Astrocyte of the spinal cord (primary cell): ENCODE measurements around the gene CEP41.
A peak's percentile ranks its signal among the peaks of the same experiment; 100 is the strongest.

Source experiments
- DNase-seq: peaks from one replicate; pipeline ENCODE4 v3.0.0; 2011; ENCODE audit warnings: low read depth, low spot score
- H3K4me3 ChIP-seq: 2 replicates; pipeline ENCODE4 v1.5.1; 2011; ENCODE audit warnings: low read depth, mild to moderate bottlenecking, low read length, moderate library complexity
- in situ Hi-C: cut with HindIII; loops from 2 replicates; pipeline ENCODE4 v1.10.0; 2017; ENCODE audit warnings: low sequenced_read_pairs
- TF ChIP-seq, protein P1 (sequence below): IDR thresholded peaks from 2 replicates; pipeline ENCODE4 v1.5.1; 2012; ENCODE audit warnings: low read depth, mild to moderate bottlenecking, low read length, inconsistent platforms

Gene CEP41

DNA sequence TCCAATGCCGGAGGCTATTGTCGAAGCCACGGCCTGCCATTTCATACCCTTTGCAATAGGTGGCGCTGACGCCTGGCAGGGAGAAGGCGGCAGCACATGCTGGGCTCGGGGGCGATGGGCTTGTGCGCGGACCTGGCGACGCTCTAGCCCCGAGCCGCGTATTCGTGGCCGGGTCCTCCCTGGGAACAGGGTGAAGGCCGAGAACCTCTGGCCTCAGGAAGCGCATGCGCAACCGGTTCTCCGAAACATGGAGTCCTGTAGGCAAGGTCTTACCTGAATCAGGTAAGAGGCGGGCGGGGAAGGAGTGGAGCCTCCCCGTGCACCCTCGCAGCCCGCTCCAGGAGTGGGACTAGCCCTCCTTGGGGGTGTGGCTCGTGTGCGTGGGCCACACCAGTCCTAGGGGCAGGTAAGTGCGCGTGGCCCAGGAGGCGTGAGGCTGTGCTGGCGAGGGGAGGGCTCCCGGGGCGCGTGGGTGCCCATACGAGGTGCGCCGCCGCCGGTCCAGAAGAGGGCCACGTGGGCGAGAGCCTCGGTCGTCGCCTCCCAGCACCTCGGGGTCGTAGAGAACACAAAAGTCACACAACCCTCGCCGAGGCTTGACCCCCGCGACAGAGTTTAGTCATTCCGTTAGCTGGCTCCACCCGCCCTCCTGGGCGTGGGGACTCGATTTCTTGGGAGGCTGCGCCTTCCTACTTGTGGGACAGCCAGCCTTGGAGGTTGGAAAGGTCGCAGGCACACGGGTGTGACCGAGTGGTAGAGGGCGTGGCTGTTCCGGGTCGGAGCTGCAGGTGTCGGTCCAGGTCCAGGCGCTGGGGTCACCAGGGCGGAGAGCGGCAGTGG, 45.5 kb upstream of the CEP41 start:
- in situ Hi-C loops = no loop called here
- TF ChIP-seq, protein P1, sequence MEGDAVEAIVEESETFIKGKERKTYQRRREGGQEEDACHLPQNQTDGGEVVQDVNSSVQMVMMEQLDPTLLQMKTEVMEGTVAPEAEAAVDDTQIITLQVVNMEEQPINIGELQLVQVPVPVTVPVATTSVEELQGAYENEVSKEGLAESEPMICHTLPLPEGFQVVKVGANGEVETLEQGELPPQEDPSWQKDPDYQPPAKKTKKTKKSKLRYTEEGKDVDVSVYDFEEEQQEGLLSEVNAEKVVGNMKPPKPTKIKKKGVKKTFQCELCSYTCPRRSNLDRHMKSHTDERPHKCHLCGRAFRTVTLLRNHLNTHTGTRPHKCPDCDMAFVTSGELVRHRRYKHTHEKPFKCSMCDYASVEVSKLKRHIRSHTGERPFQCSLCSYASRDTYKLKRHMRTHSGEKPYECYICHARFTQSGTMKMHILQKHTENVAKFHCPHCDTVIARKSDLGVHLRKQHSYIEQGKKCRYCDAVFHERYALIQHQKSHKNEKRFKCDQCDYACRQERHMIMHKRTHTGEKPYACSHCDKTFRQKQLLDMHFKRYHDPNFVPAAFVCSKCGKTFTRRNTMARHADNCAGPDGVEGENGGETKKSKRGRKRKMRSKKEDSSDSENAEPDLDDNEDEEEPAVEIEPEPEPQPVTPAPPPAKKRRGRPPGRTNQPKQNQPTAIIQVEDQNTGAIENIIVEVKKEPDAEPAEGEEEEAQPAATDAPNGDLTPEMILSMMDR = peak; percentile 65
- no peak for DNase-seq
- H3K4me3 ChIP-seq = peak overlapping the region; percentile 19

GRCh38 chr7:130485734-130486113, 44.9 kb upstream of the CEP41 start:
- DNase-seq = no peak
- TF ChIP-seq, protein P1 = no peak
- in situ Hi-C loops = no loop called here
- peak overlapping the region; percentile 19 for H3K4me3 ChIP-seq

DNA sequence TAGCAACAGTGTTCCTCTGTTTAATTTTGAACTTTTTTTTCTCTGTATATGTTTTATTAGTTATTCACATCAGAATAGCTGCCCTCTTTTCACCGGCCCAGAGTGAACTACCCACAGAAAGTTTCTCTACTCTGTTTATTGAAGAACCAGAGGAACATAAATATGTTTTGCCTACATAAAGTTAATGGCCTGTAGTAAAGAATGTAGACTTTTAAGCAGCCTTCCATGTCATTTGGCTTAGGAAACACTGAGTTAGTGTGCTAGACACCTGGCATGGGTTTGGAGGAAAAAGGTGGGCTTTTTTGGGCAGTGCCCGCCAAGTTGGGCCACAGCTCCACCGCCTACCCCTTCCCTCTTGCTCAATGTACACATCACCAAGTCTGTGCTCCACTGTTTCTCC, 42.2 kb upstream of the CEP41 start:
- in situ Hi-C loops = no loop called here
- H3K4me3 ChIP-seq = no peak overlapping the region
- no peak for DNase-seq
- TF ChIP-seq, protein P1 = no peak

- TF ChIP-seq, protein P1 = no peak
- no peak overlapping the region for H3K4me3 ChIP-seq
- in situ Hi-C loops = no loop called here
- DNase-seq = no peak
Observed at GRCh38 chr7:130481898-130482297, 41.1 kb upstream of the CEP41 start.

DNA sequence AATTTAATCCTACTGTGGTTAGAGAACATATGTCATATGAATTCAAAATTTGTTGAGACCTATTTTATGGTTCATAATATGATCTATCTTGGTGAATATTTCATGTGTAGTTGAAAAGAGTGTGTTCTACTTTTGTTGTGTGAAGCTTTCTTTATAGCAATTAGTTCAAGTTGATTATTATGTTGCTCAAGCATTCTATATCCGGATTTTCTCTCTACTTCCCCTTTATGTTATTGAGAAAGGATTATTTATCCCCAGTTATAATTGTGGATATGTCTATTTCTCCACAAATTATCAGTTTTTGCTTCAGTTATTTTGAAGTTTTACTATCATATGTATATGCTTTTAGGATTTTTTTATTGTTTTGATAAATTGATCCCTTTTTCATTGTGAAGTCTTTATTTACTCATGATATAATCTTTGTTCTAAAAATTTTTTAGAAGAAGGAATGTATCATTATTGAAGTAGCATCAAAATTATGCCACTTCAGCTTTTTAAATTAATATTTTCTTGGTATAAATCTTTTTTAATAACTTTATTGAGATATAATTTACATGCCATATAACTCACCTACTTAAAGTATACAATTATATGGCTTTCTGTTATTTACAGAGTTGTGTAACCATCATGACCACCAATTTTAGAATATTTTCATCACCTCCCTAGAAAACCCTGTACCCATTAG, 39.0 kb upstream of the CEP41 start:
- TF ChIP-seq, protein P1 = no peak
- H3K4me3 ChIP-seq = no peak overlapping the region
- in situ Hi-C loops = no loop called here
- DNase-seq = no peak

- in situ Hi-C loops = no loop called here
- H3K4me3 ChIP-seq = no peak overlapping the region
- no peak for DNase-seq
- TF ChIP-seq, protein P1 = no peak
Observed at GRCh38 chr7:130478991-130479390, 38.2 kb upstream of the CEP41 start.
